Measurements from ENCODE around the gene MKX. TPM values are rescaled to one million over a fixed set of nuclear protein-coding genes. Genes with fewer than 3 reads are reported as not detected.

MKX gene
- total RNA-seq, 1 experiment from 2014 or later: 27.5 TPM

- no peak for TF ChIP-seq REST (IDR thresholded peaks at IDR 0.05; ENCODE audit: low read depth)
- TF ChIP-seq POLR2AphosphoS5 (IDR thresholded peaks at IDR 0.05; ENCODE audit: low read depth, low read length): no peak
- TF ChIP-seq ZBTB33 (IDR thresholded peaks at IDR 0.05; ENCODE audit: extremely low read depth, insufficient replicate concordance, low read length): no peak
- TF ChIP-seq EZH2phosphoT487 (IDR thresholded peaks at IDR 0.05; ENCODE audit: borderline replicate concordance): no peak
- no peak for TF ChIP-seq CEBPB (IDR thresholded peaks at IDR 0.05; ENCODE audit: low read depth)
Measured at GRCh38 chr10:27660711-27661110, 84.9 kb downstream of the MKX start (continued).

GRCh38 chr10:27660268-27660667 lies 85.4 kb downstream of the MKX start:
- POLR2A ChIA-PET: interaction anchor here (0.6 kb wide), 1 partner anchor 19 kb away, joined by 3 read pairs; no protein-coding TSS in a partner anchor

More at GRCh38 chr10:27660268-27660667, 85.4 kb downstream of the MKX start:
- Histone ChIP-seq H3K27me3 (ENCODE audit: insufficient read depth, low read length) (no peaks in the 10 kb centered on the region), H3K9ac (ENCODE audit: low read length) (no peak overlapping the region), H2AFZ (ENCODE audit: low read depth, low read length, poor library complexity, severe bottlenecking) (no peak overlapping the region), H3K9me3 (ENCODE audit: control insufficient read depth in 1 of 2, insufficient read depth in 1 of 2, low read depth in 1 of 2, low read length in 2 of 2) (no peaks in the 10 kb centered on the region), H3K79me2 (ENCODE audit: insufficient read depth, low read length) (no peaks in the 10 kb centered on the region), H4K20me1 (ENCODE audit: insufficient read depth) (no peaks in the 10 kb centered on the region), H3K4me2 (ENCODE audit: low read length) (no peak overlapping the region), H3K9me2 (ENCODE audit: insufficient read depth) (no peaks in the 10 kb centered on the region), H3K27ac (ENCODE audit: low read depth, low read length) (no peak overlapping the region), H3K36me3 (ENCODE audit: control insufficient read depth in 1 of 2, insufficient read depth in 2 of 2, low read length in 2 of 2) (no peaks in the 10 kb centered on the region), H3K4me3 (replicated peaks in 1 of 2; ENCODE audit: low read depth in 1 of 2, low read length in 2 of 2) (no peak overlapping the region), H3K4me1 (ENCODE audit: control insufficient read depth in 1 of 2, insufficient read depth in 2 of 2, low read length in 2 of 2) (peaks cover 0 to 34% of the 10 kb centered on the region in 2 experiments; a peak in 3 of 4 replicates)
- no TSS peak for BruUV-seq (replicated peaks)
- ATAC-seq: no peak
- ChIA-PET CTCF (no interaction called here), RAD21 (ENCODE audit: low non-redundant PET in 1 of 2, low total read pairs in 2 of 2, uncharacterized antibody in 2 of 2, unreplicated experiment in 2 of 2) (no interaction called here)
- DNase-seq (ENCODE audit: low read depth, low spot score): no peak
- TF ChIP-seq EZH2 (IDR thresholded peaks at IDR 0.05): no peak
- TF ChIP-seq ZNF274 (IDR thresholded peaks at IDR 0.05; ENCODE audit: low read depth, low read length): no peak
- no peak for TF ChIP-seq REST (IDR thresholded peaks at IDR 0.05; ENCODE audit: low read depth)
- intact Hi-C loops (cut with micrococcal nuclease): loop anchor here (5.0 kb wide), 1 partner anchor 582 kb away; no protein-coding TSS in a partner anchor
